Ascending aorta (tissue), 2 donors: ENCODE data around the gene ANGPTL3. TPM values are rescaled to one million over a fixed set of nuclear protein-coding genes. Genes with fewer than 3 reads are reported as not detected.

Experiments
- DNase-seq, 2 donors: peaks; one replicate each; pipeline ENCODE4 v3.0.0-alpha.2; 2019; ENCODE audit warnings: low spot score in 2 of 2
- H3K27ac ChIP-seq, 2 donors: fragments of 200-600 bp; sonication (generic); one replicate each; pipeline ENCODE4 v1.5.1; 2016 to 2017; ENCODE audit warnings: mild to moderate bottlenecking in 1 of 2
- H3K27me3 ChIP-seq: fragments of 200-600 bp; sonication (generic); one replicate; pipeline ENCODE4 v1.5.1; 2017
- H3K36me3 ChIP-seq, 2 donors: fragments of 200-600 bp; sonication (generic); one replicate each; pipeline ENCODE4 v1.5.1; 2016
- H3K4me1 ChIP-seq, 2 donors: fragments of 200-600 bp; sonication (generic); one replicate each; pipeline ENCODE4 v1.5.1; 2016 to 2017; ENCODE audit warnings: mild to moderate bottlenecking in 1 of 2
- H3K4me3 ChIP-seq, 2 donors: fragments of 200-600 bp; sonication (generic); one replicate each; pipeline ENCODE4 v1.5.1; 2016 to 2017; ENCODE audit warnings: mild to moderate bottlenecking in 1 of 2
- H3K9me3 ChIP-seq, 2 donors: fragments of 200-600 bp; sonication (generic); one replicate each; pipeline ENCODE4 v1.5.1; 2016
- CTCF ChIP-seq, 3 experiments: fragments of 200-600 bp in 2 of 3; fragments of 450-650 bp in 1 of 3; sonication (generic) in 2 of 3; IDR thresholded peaks; one replicate each; pipeline ENCODE4 v1.5.1; 2016 to 2019; ENCODE audit warnings: antibody characterized with exemption in 3 of 3, mild to moderate bottlenecking in 1 of 3, moderate library complexity in 1 of 3
- intact Hi-C: fragments of 100-400 bp; cut with DNase I; formaldehyde crosslinking; loops from one replicate; pipeline ENCODE4 v1.15.1; 2023
- total RNA-seq: library from RNA; depleted of rRNA; stranded (reverse); fragments of >200 nt; gene quantifications from one replicate; pipeline ENCODE4 v1.1.0, GENCODE V29; 2016

Gene ANGPTL3
- total RNA-seq, 1 donor from 2014 or later: not detected

DNA sequence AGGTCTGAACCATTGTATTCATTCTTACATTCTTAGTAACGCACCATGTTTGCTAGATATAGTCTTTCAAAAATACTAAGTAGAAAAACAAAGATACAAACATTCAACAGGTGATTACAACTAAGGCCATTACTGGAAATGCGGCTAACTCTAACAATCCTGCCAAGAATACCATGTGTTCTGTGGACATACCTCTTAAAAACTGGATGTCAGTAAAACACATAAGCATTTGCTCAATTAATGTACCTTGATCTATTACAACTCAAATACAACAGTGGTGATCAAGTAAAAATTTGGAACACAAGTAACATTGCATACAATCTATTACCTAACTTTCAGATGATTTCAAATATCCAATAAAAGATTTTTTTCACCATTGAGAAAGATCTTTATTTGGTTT, 15.4 kb downstream of the ANGPTL3 start:
- H3K27ac ChIP-seq: no peak overlapping the region
- no peaks in the 10 kb centered on the region for H3K9me3 ChIP-seq
- intact Hi-C loops: no loop called here
- H3K4me3 ChIP-seq: no peak overlapping the region
- H3K36me3 ChIP-seq: peaks cover 0 to 7% of the 10 kb centered on the region in 2 donors
- no peak for TF ChIP-seq CTCF (IDR thresholded peaks at IDR 0.05)
- no peaks in the 10 kb centered on the region for H3K27me3 ChIP-seq
- DNase-seq: no peak
- H3K4me1 ChIP-seq: no peaks in the 10 kb centered on the region

- Histone ChIP-seq H3K36me3 (peaks cover 0 to 13% of the 10 kb centered on the region in 2 donors), H3K27ac (no peak overlapping the region), H3K4me3 (no peak overlapping the region), H3K27me3 (no peaks in the 10 kb centered on the region), H3K4me1 (no peaks in the 10 kb centered on the region), H3K9me3 (no peaks in the 10 kb centered on the region)
- TF ChIP-seq CTCF (IDR thresholded peaks at IDR 0.05): no peak
- DNase-seq: no peak
- intact Hi-C loops: no loop called here
Measured at GRCh38 chr1:62613325-62613727, 16.0 kb downstream of the ANGPTL3 start.

DNA sequence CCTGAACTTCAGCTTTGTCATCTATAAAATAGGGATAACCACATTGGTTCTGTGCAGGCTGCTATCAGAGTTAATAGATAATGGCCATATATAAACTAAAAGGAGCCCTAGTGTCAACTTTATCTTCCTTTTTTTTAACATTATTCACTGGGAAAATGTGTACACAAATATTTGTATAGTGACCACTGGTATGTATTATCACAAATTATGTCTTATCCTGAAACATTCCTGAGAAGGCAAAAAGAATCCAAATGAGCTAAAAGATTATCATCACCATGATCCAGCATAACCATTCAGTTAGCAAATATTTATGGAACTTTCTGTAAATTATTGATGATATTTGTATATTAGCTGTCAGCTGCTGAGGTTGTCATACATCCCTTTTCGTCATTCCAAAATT, 16.6 kb downstream of the ANGPTL3 start:
- Histone ChIP-seq H3K27me3 (no peaks in the 10 kb centered on the region), H3K9me3 (no peaks in the 10 kb centered on the region), H3K27ac (no peak overlapping the region), H3K4me3 (no peak overlapping the region), H3K4me1 (no peaks in the 10 kb centered on the region), H3K36me3 (peaks cover 0 to 17% of the 10 kb centered on the region in 2 donors)
- intact Hi-C loops: no loop called here
- TF ChIP-seq CTCF (IDR thresholded peaks at IDR 0.05): no peak
- no peak for DNase-seq

DNA sequence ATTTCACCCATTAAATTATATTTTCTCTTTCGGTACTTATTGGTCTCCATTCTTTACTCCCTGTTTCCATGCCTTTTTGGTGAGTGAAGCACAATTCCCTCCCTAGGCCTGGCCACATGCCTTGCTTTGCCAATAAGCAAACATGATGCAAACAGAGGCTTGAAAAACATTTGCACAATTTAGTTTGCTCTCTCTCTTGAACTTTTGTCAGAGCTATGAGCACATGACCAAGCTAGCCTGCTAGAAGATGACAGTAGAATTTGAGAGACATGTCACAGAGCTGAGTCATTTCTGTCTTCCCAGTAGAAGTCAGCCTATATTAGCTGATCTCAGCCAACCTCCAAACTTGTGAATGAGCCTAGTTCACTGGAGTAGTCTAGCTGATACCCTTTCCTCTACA, 24.6 kb downstream of the ANGPTL3 start:
- DNase-seq: no peak

GRCh38 chr1:62625415-62625814, 28.1 kb downstream of the ANGPTL3 start:
- H3K27me3 ChIP-seq: no peaks in the 10 kb centered on the region
- no peak overlapping the region for H3K4me3 ChIP-seq
- no peak for DNase-seq
- peaks cover 3 to 15% of the 10 kb centered on the region in 2 donors for H3K36me3 ChIP-seq
- H3K9me3 ChIP-seq: no peaks in the 10 kb centered on the region
- TF ChIP-seq CTCF (IDR thresholded peaks at IDR 0.05): no peak
- intact Hi-C loops: no loop called here
- no peak overlapping the region for H3K27ac ChIP-seq
- H3K4me1 ChIP-seq: no peaks in the 10 kb centered on the region

More for the DNA sequence above, 24.6 kb downstream of the ANGPTL3 start:
- Histone ChIP-seq H3K9me3 (no peaks in the 10 kb centered on the region), H3K27ac (no peak overlapping the region), H3K4me1 (no peaks in the 10 kb centered on the region), H3K36me3 (peaks cover 0 to 28% of the 10 kb centered on the region in 2 donors), H3K27me3 (no peaks in the 10 kb centered on the region), H3K4me3 (no peak overlapping the region)
- TF ChIP-seq CTCF (IDR thresholded peaks at IDR 0.05): no peak
- intact Hi-C loops: no loop called here

DNA sequence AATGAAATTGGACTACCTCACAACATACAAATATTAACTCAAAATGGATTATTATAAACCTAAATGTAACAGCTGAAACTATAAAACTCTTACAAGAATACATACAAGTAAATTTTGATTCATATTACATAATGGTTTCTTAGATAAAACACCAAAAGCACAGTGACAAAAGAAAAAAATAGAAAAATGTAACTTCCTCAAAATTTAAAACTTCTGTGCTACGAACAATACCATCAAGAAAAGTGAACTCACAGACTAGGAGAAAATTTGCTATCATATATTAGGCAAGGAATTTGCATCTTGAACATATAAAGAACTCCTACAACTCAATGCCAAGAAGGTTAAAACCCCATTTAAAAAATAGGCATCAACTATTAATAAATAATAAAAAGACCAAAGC, 31.2 kb downstream of the ANGPTL3 start:
- Histone ChIP-seq H3K27me3 (no peaks in the 10 kb centered on the region), H3K9me3 (no peaks in the 10 kb centered on the region), H3K4me1 (no peaks in the 10 kb centered on the region), H3K4me3 (no peak overlapping the region), H3K27ac (no peak overlapping the region), H3K36me3 (peaks cover 29 to 40% of the 10 kb centered on the region in 2 donors)
- no peak for DNase-seq
- no peak for TF ChIP-seq CTCF (IDR thresholded peaks at IDR 0.05)
- intact Hi-C loops: no loop called here
